Measurements from ENCODE around the gene PRKD1. TPM values are rescaled to one million over a fixed set of nuclear protein-coding genes. Genes with fewer than 3 reads are reported as not detected.

PRKD1 gene
- total and polyA plus RNA-seq, 10 of the 15 experiments (the other 5 are each of a cell fraction or from before 2014, with no cell fraction given): 0.02 to 0.56 TPM; not detected in 8

- intact Hi-C loops (cut with micrococcal nuclease; ENCODE audit: unreplicated experiment): loop anchor here (10.0 kb wide), 1 partner anchor 478 kb away; no protein-coding TSS in a partner anchor
- TF ChIP-seq PAX5 (IDR thresholded peaks at IDR 0.05; ENCODE audit: borderline replicate concordance, low read depth, low read length): no peak
- no peak for TF ChIP-seq CTCF (IDR thresholded peaks at IDR 0.05 in 2 of 3, conservative IDR thresholded peaks at IDR 0.05 in 1 of 3; ENCODE audit: control insufficient read depth in 2 of 3, extremely low read depth in 1 of 3, insufficient read depth in 1 of 3, low read depth in 3 of 3, low read length in 3 of 3)
- no peak for TF ChIP-seq YBX1 (IDR thresholded peaks at IDR 0.05)
- no peak for TF ChIP-seq ZBTB4 (CRISPR knock-in tag; IDR thresholded peaks at IDR 0.05)
- TF ChIP-seq SPI1 (IDR thresholded peaks at IDR 0.05; ENCODE audit: borderline replicate concordance, insufficient read depth, low read depth, low read length): no peak
- TF ChIP-seq PBX3 (IDR thresholded peaks at IDR 0.05; ENCODE audit: insufficient replicate concordance, low read depth, low read length): no peak
- TF ChIP-seq, protein P1, sequence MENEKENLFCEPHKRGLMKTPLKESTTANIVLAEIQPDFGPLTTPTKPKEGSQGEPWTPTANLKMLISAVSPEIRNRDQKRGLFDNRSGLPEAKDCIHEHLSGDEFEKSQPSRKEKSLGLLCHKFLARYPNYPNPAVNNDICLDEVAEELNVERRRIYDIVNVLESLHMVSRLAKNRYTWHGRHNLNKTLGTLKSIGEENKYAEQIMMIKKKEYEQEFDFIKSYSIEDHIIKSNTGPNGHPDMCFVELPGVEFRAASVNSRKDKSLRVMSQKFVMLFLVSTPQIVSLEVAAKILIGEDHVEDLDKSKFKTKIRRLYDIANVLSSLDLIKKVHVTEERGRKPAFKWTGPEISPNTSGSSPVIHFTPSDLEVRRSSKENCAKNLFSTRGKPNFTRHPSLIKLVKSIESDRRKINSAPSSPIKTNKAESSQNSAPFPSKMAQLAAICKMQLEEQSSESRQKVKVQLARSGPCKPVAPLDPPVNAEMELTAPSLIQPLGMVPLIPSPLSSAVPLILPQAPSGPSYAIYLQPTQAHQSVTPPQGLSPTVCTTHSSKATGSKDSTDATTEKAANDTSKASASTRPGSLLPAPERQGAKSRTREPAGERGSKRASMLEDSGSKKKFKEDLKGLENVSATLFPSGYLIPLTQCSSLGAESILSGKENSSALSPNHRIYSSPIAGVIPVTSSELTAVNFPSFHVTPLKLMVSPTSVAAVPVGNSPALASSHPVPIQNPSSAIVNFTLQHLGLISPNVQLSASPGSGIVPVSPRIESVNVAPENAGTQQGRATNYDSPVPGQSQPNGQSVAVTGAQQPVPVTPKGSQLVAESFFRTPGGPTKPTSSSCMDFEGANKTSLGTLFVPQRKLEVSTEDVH (IDR thresholded peaks at IDR 0.05; ENCODE audit: low read depth, partially characterized antibody): no peak
- no peak for TF ChIP-seq MTA3 (IDR thresholded peaks at IDR 0.05; ENCODE audit: borderline replicate concordance, low read length)
- no peak for TF ChIP-seq CHD4 (IDR thresholded peaks at IDR 0.05)
Observed at GRCh38 chr14:29856516-29856915, 71.1 kb downstream of the PRKD1 start.

More at GRCh38 chr14:29856516-29856915, 71.1 kb downstream of the PRKD1 start:
- no peaks in the 10 kb centered on the region for H3K79me2 ChIP-seq (ENCODE audit: control insufficient read depth, insufficient read depth, low read length)
- peaks cover 8% of the 10 kb centered on the region for H3K4me1 ChIP-seq (ENCODE audit: control insufficient read depth, insufficient read depth, low read length)
- RAD21 ChIA-PET (ENCODE audit: unreplicated experiment): interaction anchor here (2.3 kb wide), 1 partner anchor 10 kb away, joined by 17 read pairs; no protein-coding TSS in a partner anchor
- in situ Hi-C loops (cut with MboI): no loop called here
- 10% methylated on average over 4 of the region's 4 CpGs for WGBS (ENCODE audit: insufficient coverage, insufficient replicate concordance, low lambda C conversion rate, missing lambda C conversion rate)
- SMC1A ChIA-PET (ENCODE audit: uncharacterized antibody, unreplicated experiment): interaction anchor here (3.8 kb wide), 1 partner anchor 10 kb away, joined by 27 read pairs; no protein-coding TSS in a partner anchor
- H3K27ac ChIP-seq (ENCODE audit: control insufficient read depth, insufficient read depth): 0 out of 2 replicates have a peak overlapping the region, but pooled peaks have one; percentile 78
- H4K20me1 ChIP-seq (ENCODE audit: control insufficient read depth, insufficient read depth): no peaks in the 10 kb centered on the region
- ATAC-seq (no peak), DNase-seq (ENCODE audit: low read depth, low spot score) (no peak), FAIRE-seq (no peak)
- H2AFZ ChIP-seq (ENCODE audit: control insufficient read depth, low read depth, low read length): no peak overlapping the region
- no peaks in the 10 kb centered on the region for H3K27me3 ChIP-seq (replicated peaks in 1 of 2; ENCODE audit: control insufficient read depth in 2 of 2, insufficient read depth in 2 of 2, low read length in 1 of 2)
- CTCF ChIA-PET: no interaction called here
- H3K36me3 ChIP-seq (ENCODE audit: control insufficient read depth in 2 of 2, insufficient read depth in 2 of 2, low read length in 1 of 2): no peaks in the 10 kb centered on the region
- H3K4me3 ChIP-seq: 0 out of 2 replicates have a peak overlapping the region, but pooled peaks have one; percentile 11
- peaks cover 6% of the 10 kb centered on the region for H3K9me3 ChIP-seq (replicated peaks; ENCODE audit: control insufficient read depth, insufficient read depth, low read length)
- BruUV-seq (replicated peaks): no TSS peak
- POLR2A ChIA-PET: no interaction called here
- no peak overlapping the region for H3K9ac ChIP-seq (ENCODE audit: control insufficient read depth, insufficient read depth, low read length)
- H3K4me2 ChIP-seq (ENCODE audit: control insufficient read depth, insufficient read depth): peak overlapping the region; percentile 50; the same call in 1 of the 2 replicates
